Caco-2 (cell line): ENCODE data around the gene CRTAP. TPM values are rescaled to one million over a fixed set of nuclear protein-coding genes. Genes with fewer than 3 reads are reported as not detected.

Experiments used
- BruUV-seq: library from RNA; stranded (reverse); fragments of 400-500 nt; replicated peaks from 2 replicates; lab custom pipeline; 2021; lab: Mats Ljungman, UMichigan
- CTCF ChIA-PET: fragments of 300-600 bp; sonication (Branson Sonifier 250); formaldehyde crosslinking; loops from one replicate; lab custom pipeline; 2022; ENCODE audit warnings: antibody characterized with exemption; lab: Charles Lee
- POLR2A ChIA-PET: fragments of 300-600 bp; sonication (Branson Sonifier 250); formaldehyde crosslinking; loops from one replicate; lab custom pipeline; 2022; ENCODE audit warnings: antibody characterized with exemption; lab: Charles Lee
- DNase-seq, 2 experiments: peaks; one replicate each; pipeline versions ENCODE4 v3.0.0 to v3.0.0-alpha.2; 2020 to 2022
- H3K27me3 ChIP-seq: replicated peaks from 2 replicates; pipeline ENCODE4 v1.6.0; 2011; ENCODE audit warnings: low read length; ENCODE audit not compliant: control insufficient read depth, insufficient read depth
- H3K36me3 ChIP-seq: 2 replicates; pipeline ENCODE4 v1.5.1; 2011; ENCODE audit warnings: low read length; ENCODE audit not compliant: control insufficient read depth, insufficient read depth
- H3K4me1 ChIP-seq: fragments of 250-450 bp; sonication (Bioruptor Pico); 2 replicates; pipeline ENCODE4 v1.5.1; 2020; ENCODE audit warnings: mild to moderate bottlenecking
- H3K4me3 ChIP-seq: 2 replicates; pipeline ENCODE4 v1.5.1; 2011; ENCODE audit warnings: low read depth, mild to moderate bottlenecking, control low read depth, low read length
- H3K9me3 ChIP-seq: fragments of 250-450 bp; sonication (Bioruptor Pico); 2 replicates; pipeline ENCODE4 v1.5.1; 2020; ENCODE audit warnings: mild to moderate bottlenecking, moderate library complexity
- H3K27ac Mint-ChIP-seq: one replicate; pipeline ENCODE4 v1.8.0; 2022; ENCODE audit warnings: mixed read lengths; ENCODE audit not compliant: unreplicated experiment
- H3K27me3 Mint-ChIP-seq: one replicate; pipeline ENCODE4 v1.8.0; 2022; ENCODE audit warnings: mixed read lengths; ENCODE audit not compliant: insufficient read depth, unreplicated experiment
- H3K36me3 Mint-ChIP-seq: one replicate; pipeline ENCODE4 v1.8.0; 2022; ENCODE audit warnings: mild to moderate bottlenecking, mixed read lengths; ENCODE audit not compliant: insufficient read depth, unreplicated experiment
- H3K4me1 Mint-ChIP-seq: one replicate; pipeline ENCODE4 v1.8.0; 2022; ENCODE audit warnings: low read depth, mixed read lengths; ENCODE audit not compliant: unreplicated experiment
- H3K4me3 Mint-ChIP-seq: one replicate; pipeline ENCODE4 v1.8.0; 2022; ENCODE audit warnings: mild to moderate bottlenecking, moderate library complexity, mixed read lengths; ENCODE audit not compliant: unreplicated experiment
- H3K9me3 Mint-ChIP-seq: one replicate; pipeline ENCODE4 v1.8.0; 2022; ENCODE audit warnings: mixed read lengths; ENCODE audit not compliant: unreplicated experiment
- CTCF ChIP-seq, 2 experiments: fragments of 200-600 bp in 1 of 2; IDR thresholded peaks; 1 replicate in 1 of 2; 2 replicates in 1 of 2; pipeline versions ENCODE4 v1.5.1 to v1.8.0; 2011 to 2022; ENCODE audit warnings: antibody characterized with exemption in 1 of 2, control low read depth in 1 of 2, inconsistent platforms in 1 of 2, low read depth in 1 of 2, low read length in 1 of 2, mild to moderate bottlenecking in 1 of 2, moderate library complexity in 1 of 2; ENCODE audit not compliant: insufficient read depth in 1 of 2, severe bottlenecking in 1 of 2, unreplicated experiment in 1 of 2
- intact Hi-C: fragments of 100-400 bp; cut with micrococcal nuclease; formaldehyde crosslinking; loops from one replicate; pipeline ENCODE4 v1.10.0; 2022; ENCODE audit not compliant: unreplicated experiment
- total RNA-seq: library from RNA; stranded (reverse); gene quantifications from 2 replicates; pipeline ENCODE4 v1.2.3, GENCODE V29; 2022

CRTAP gene
- total RNA-seq, 1 experiment from 2014 or later, result 144 TPM

DNA sequence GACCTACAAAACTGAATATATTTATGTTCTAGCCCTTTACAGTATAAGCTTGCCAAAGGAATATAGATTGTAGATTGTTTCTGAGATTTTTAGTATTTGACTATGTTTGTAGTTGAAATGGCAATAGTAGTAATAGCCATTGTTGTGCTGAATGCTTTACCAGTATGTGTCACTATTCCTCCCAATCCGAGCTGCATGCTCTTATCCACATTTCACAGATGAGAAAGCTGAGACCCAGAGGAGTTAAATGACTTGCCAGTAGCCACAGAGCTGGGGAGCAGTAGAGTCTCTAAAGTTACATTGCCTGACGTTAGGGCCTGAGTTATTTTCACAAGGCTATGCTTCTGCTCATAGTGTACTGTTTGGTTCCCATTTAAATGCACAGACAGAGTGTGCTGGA lies 13.6 kb upstream of the CRTAP start:
- ChIA-PET CTCF (no interaction called here), POLR2A (no interaction called here)

DNA sequence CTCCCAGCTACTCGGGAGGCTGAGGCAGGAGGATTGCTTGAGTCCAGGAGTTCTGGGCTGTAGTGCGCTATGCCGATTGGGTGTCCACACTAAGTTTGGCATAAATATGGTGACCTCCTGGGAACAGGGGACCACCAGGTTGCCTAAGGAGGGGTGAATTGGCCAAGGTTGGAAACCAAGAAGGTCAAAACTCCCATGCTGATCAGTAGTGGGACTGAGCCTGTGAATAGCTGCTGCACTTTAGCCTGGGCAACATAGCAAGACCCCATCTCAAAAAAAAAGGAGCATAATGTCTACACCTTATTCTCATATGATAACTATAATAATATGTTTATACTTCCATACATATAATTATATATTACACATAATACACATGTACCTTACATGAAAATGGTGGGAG lies 10.8 kb upstream of the CRTAP start:
- no peak for TF ChIP-seq CTCF (IDR thresholded peaks at IDR 0.05; ENCODE audit: insufficient read depth in 1 of 2, low read depth in 1 of 2, low read length in 1 of 2, severe bottlenecking in 1 of 2, unreplicated experiment in 1 of 2)
- H3K36me3 ChIP-seq, result no peaks in the 10 kb centered on the region
- BruUV-seq, result no TSS peak
- intact Hi-C loops, result no loop called here
- Mint-ChIP-seq H3K9me3 (no peaks in the 10 kb centered on the region), H3K36me3 (no peaks in the 10 kb centered on the region), H3K4me1 (peaks cover 13% of the 10 kb centered on the region), H3K27ac (no peak overlapping the region), H3K27me3 (no peaks in the 10 kb centered on the region), H3K4me3 (no peak overlapping the region)
- no peaks in the 10 kb centered on the region for H3K9me3 ChIP-seq
- POLR2A ChIA-PET, result no interaction called here
- H3K4me3 ChIP-seq, result no peak overlapping the region
- peaks cover 7% of the 10 kb centered on the region for H3K4me1 ChIP-seq
- CTCF ChIA-PET, result no interaction called here
- no peak for DNase-seq
- no peaks in the 10 kb centered on the region for H3K27me3 ChIP-seq

More for the DNA sequence above, 13.6 kb upstream of the CRTAP start:
- Histone ChIP-seq H3K27me3 (no peaks in the 10 kb centered on the region), H3K9me3 (no peaks in the 10 kb centered on the region), H3K4me3 (no peak overlapping the region), H3K36me3 (no peaks in the 10 kb centered on the region), H3K4me1 (peaks cover 17% of the 10 kb centered on the region)
- DNase-seq, result no peak
- Mint-ChIP-seq H3K36me3 (peaks cover 17% of the 10 kb centered on the region), H3K27me3 (no peaks in the 10 kb centered on the region), H3K9me3 (no peaks in the 10 kb centered on the region), H3K4me3 (no peak overlapping the region), H3K27ac (no peak overlapping the region), H3K4me1 (peaks cover 13% of the 10 kb centered on the region)
- intact Hi-C loops, result no loop called here
- no TSS peak for BruUV-seq
- TF ChIP-seq CTCF (IDR thresholded peaks at IDR 0.05; ENCODE audit: insufficient read depth in 1 of 2, low read depth in 1 of 2, low read length in 1 of 2, severe bottlenecking in 1 of 2, unreplicated experiment in 1 of 2), result no peak

DNA sequence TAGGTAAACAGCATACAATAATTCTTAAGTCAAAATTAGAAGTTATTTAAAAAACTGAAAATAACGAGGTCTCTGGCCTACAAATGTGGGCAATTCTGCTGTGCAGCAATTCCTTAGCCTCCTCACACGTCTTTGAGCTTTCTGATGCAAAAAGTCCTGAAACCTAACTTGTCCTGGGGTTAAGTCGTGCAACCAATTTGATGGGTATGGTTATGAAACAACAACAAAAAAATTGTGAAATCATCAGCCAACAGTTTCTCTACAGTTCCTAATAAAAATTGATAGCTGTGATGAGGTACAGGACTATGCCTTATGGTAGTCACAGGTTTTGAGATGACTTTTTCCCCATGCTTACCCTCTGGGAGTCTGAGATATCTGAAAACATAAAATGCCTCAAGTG lies 10.3 kb upstream of the CRTAP start:
- POLR2A ChIA-PET, result no interaction called here
- H3K27me3 ChIP-seq, result no peaks in the 10 kb centered on the region
- Mint-ChIP-seq H3K4me3 (no peak overlapping the region), H3K4me1 (peaks cover 13% of the 10 kb centered on the region), H3K27me3 (no peaks in the 10 kb centered on the region), H3K9me3 (no peaks in the 10 kb centered on the region), H3K36me3 (no peaks in the 10 kb centered on the region), H3K27ac (no peak overlapping the region)
- H3K4me1 ChIP-seq, result peaks cover 3% of the 10 kb centered on the region
- DNase-seq, result no peak
- CTCF ChIA-PET, result no interaction called here
- H3K9me3 ChIP-seq, result no peaks in the 10 kb centered on the region
- intact Hi-C loops, result no loop called here
- no peak for TF ChIP-seq CTCF (IDR thresholded peaks at IDR 0.05; ENCODE audit: insufficient read depth in 1 of 2, low read depth in 1 of 2, low read length in 1 of 2, severe bottlenecking in 1 of 2, unreplicated experiment in 1 of 2)
- no peak overlapping the region for H3K4me3 ChIP-seq
- no peaks in the 10 kb centered on the region for H3K36me3 ChIP-seq
- BruUV-seq, result no TSS peak
